HuH-7.5 (cell line): ENCODE results near the gene KIAA1217.
"Not testable (repeated sequence)": the region's sequence is repeated elsewhere in the genome, so short reads cannot be mapped to it uniquely, and the experiment has no call there.

Experiments used
- DNase-seq: peaks from one replicate; pipeline ENCODE4 v3.0.0; 2011; ENCODE audit warnings: low spot score

The KIAA1217 gene

DNA sequence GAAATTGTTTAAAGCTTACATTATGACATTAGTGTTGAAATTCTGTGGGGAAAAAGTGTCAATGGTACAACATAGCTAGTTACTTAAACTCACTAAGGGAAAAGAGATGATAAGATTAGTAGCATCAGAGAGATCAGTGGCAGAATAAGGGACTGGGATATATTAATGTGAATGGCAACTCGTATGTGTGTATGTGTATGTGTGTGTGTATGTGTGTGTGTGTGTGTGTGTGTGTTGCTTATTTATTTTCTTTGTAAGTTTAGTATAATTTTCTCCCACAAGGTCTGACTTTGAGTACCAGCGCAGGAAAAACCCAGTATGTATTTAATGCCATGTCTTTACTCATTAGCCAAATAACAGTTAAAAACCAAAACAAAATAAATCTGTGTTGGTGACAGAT lies 258.7 kb downstream of the KIAA1217 start:
- DNase-seq: no peak

DNA sequence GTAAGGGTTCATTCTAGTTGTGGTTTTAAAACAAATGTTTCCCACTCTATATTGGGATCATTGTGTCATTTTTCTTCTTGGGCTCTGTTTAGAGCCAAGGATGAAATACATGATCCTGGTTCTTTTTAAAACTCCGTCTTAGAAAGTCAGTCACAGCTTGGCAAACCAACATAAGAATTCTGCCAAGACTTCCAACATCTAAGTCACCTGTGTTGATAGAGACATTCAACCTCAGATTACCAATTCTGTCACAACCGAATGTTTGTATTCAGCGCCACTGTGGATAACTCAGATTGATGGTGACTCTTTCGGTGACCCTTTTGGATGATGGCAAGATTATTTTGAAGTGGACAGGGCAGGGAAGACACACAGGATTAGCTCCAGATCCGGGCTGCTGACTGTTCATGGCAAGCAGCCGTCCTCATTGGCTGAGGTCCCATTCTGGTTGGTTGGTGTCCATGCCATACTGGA lies 259.4 kb downstream of the KIAA1217 start:
- no peak for DNase-seq

DNA sequence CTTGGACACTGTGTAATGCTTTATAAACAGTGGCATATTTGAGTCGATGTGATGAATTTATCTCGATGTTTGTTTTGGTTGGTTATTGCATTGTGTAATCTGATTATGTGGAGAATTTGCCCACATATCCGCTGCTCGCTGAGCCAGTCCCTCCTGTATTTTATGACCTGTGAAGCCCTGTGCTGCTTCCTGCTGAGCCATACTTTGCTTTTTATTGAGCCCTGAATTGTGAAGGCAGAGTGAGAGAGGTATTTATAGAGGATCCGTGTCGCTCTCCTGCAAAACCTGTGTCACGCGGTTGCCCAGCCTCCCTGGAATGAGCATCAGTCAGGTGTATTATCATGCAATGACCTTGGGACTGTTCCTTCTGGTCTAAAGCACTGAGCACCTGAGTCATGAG lies 261.1 kb downstream of the KIAA1217 start:
- DNase-seq: no peak

DNA sequence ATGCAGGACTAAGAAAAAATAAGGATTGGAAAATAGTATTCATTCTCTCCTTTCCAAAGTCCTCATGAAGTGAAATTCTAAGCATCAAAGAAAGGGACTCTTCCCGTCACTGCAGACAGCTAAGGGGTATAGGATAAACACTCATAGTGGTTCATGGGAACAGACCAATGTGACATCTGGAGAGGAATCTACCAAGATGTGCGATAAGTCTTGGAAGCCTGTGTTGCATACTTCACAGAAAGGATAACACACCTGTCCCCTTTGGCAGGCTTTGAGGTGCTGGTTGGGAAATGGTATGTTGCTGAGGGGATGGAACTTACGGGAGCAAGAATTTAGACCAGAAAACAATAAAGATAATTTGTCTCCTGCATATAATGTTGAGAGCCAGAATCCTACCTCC lies 266.7 kb downstream of the KIAA1217 start:
- DNase-seq: no peak

DNA sequence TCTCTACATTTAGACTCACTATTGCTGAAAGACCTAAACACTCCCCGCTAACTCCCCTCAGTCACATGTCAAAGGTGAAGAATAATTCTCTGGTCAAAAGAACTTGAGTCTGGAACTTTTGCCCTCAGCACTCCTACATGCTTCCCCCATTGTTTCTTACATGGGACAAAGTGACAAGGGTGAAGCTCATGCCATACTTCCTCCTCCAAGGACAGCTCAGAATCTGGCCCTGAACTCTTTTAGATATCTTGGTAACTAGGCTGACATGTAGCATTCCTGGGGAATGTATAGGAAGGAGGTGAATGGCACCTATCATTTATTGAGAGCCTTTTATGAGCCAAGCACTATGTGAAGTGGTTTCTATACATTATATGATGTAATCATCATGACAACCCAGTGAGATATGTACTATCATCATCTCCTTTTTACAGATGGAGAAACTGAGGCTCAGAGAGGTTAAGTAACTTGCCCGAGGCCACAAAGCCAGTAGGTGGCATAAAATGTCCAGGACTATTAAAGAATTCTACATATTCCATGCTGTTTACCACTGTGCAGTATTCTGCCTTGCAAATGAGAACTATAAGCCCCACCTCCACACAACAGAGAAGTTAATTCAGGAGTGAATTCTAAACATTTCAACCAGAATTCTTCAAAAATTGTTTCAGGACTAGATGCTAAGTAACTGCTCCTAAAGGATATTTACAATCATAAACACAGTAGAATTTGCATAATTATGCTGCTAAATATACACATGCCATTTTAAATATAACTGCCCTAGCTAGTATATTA lies 268.2 kb downstream of the KIAA1217 start:
- DNase-seq: no peak

DNA sequence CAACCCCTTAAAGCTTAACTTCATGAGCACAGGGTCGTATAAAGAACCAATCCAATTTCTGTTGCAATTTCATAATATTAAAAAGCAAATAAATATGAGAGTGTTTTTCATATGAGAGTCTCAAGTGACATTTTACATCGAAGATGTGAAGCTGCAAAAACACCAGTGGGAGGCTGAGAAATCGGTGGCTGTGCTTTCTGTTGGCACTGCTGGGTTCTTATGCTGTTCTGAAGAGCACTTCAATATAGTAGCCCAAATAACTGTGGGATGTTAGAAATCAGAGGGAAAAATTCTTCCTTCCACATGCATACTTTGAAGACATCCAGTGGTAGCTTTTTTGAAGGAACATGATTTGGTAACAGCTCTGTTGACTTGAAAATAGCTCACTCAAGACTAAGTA lies 269.0 kb downstream of the KIAA1217 start:
- no peak for DNase-seq

- no peak for DNase-seq
Observed at GRCh38 chr10:24479806-24480205, 270.9 kb downstream of the KIAA1217 start.

- DNase-seq: no peak
Observed at GRCh38 chr10:24480447-24480846, 271.5 kb downstream of the KIAA1217 start.

GRCh38 chr10:24481241-24481640 lies 272.3 kb downstream of the KIAA1217 start:
- no peak for DNase-seq

DNA sequence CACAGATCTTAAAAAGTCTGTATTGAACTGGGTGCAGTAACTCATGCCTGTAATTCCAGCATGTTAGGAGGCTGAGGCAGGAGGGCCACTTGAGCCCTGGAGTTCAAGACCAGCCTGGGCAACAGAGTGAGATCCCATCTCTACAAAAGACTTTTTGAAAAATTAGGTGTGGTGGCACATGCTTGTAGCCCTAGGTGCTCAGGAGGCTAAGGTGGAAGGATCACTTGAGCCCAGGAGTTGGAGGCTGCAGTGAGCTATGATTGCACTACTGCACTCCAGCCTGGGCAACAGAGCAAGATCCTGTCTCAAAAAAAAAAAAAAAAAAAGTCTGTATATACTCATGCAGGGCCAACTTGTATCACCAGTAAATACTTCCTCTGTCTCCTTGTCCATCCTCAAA lies 273.8 kb downstream of the KIAA1217 start:
- DNase-seq: not testable (repeated sequence)

GRCh38 chr10:24483701-24484100 lies 274.8 kb downstream of the KIAA1217 start:
- DNase-seq: peak; percentile 27

DNA sequence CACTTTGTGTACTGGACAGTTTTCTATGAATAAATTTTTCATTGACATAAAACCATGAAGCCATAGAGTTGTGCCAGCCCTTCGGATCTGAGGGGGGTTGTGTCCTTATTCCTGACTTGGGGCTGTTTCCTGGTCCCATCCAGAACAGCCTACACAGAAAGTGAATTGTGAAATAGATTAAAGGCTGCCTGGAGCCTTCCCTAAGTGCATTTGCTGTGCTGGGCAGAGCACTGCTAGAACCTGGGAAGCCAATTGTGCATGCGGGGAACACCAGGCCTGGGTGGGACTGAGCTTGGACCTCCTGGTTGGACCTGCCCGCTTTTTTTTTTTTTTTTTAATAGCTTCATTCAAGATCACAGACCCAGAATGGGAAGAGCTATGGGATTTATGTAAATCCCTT lies 275.8 kb downstream of the KIAA1217 start:
- DNase-seq: no peak

- DNase-seq: no peak
Observed at GRCh38 chr10:24485304-24485703, 276.4 kb downstream of the KIAA1217 start.

GRCh38 chr10:24488631-24489030 lies 279.7 kb downstream of the KIAA1217 start:
- no peak for DNase-seq

- no peak for DNase-seq
Observed at GRCh38 chr10:24493165-24493564, 284.2 kb downstream of the KIAA1217 start.

DNA sequence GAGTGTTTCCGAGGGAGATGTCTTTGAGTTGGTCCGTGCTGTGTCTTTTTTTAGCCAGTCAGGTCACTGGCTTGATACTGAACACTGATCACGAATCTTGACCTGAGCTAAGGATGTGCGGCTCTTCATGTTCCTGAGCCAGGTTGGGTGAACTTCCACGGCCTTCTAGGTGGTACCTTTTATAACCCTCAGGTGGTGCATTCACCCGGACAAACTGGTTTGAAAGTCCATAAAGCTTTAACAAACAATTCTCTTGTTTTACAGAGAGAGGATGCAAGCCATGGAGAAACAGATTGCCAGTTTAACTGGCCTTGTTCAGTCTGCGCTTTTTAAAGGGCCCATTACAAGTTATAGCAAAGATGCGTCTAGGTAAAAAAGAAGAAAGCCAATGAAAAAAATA lies 285.3 kb downstream of the KIAA1217 start:
- DNase-seq: no peak

DNA sequence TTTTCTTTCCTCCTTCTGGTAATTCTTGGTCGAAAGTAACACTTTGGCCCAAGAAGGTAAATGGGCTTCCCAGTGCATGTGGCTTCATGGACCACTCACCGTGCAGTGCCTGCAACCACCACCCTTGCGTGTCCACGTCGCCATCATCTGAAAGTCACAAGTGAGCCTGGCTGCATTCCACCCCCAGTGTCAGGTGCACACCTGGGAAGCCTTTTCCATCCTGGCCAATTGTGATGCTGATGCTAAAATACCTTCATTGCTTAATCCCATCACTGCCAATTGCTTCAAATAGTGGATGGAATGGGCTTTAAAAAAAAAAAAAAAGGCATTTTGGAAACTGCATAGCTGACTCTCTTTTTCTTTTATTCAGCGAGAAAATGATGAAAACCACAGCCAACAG lies 285.8 kb downstream of the KIAA1217 start:
- no peak for DNase-seq

GRCh38 chr10:24495666-24496460 lies 286.9 kb downstream of the KIAA1217 start:
- DNase-seq: no peak

DNA sequence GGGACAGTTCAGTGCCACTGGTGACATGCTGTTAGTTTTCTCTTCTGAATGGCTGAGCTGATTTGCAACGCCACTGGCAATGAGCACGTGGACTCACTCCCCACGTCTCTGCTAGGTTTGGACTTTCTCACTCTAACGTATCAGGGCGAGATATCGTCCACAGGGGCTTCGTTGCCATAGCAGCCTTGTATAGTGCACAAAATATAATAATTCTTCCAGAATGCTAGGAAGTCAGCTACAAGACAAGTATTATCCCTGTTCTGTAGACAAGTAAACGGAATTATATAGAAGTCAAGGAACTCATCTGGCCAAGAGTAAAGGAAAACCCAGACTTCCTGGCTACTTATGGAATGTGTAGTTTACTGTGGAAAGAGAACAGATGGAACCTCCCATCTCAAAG lies 288.0 kb downstream of the KIAA1217 start:
- DNase-seq: no peak

- no peak for DNase-seq
Observed at GRCh38 chr10:24501056-24501711, 292.2 kb downstream of the KIAA1217 start.

DNA sequence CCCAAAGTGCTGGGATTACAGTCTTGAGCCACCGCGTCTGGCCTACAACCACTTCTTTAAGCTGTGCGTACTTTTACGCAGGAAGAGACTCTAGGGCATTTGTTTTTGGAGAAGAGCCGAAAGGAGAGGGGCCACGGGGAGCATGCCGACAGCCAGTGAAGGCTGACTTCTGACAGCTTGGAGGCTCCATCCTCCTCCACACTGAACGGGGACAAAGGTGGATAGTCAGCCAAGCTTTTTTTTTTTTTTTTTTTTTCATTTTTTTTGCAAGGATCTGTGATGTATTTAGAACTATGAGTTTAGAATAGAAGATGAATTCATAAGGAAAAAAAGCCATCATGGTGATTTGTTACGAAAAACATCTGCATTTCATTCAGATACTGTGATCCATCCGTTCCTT lies 293.1 kb downstream of the KIAA1217 start:
- no peak for DNase-seq

- DNase-seq: no peak
Observed at GRCh38 chr10:24502801-24503460, 294.0 kb downstream of the KIAA1217 start.
